GM12891 (cell line): ENCODE measurements around the gene HHAT.

ENCODE experiments used
- POLR2A ChIP-seq: IDR thresholded peaks from 2 replicates; pipeline ENCODE4 v1.6.1; 2011; ENCODE audit warnings: low read depth, low read length, control low read depth
- POLR2AphosphoS5 ChIP-seq: IDR thresholded peaks from 2 replicates; pipeline ENCODE4 v1.6.1; 2011; ENCODE audit warnings: low read depth, low read length, control low read depth

GRCh38 chr1:210482491-210482890 is 153.8 kb downstream of the HHAT start:
- TF ChIP-seq POLR2A (no peak), POLR2AphosphoS5 (no peak)
